ENCODE data around the gene HBG2. TPM values are rescaled to one million over a fixed set of nuclear protein-coding genes. Genes with fewer than 3 reads are reported as not detected.

HBG2 gene
- total and polyA plus RNA-seq, 2 experiments from 2014 or later = not detected

DNA sequence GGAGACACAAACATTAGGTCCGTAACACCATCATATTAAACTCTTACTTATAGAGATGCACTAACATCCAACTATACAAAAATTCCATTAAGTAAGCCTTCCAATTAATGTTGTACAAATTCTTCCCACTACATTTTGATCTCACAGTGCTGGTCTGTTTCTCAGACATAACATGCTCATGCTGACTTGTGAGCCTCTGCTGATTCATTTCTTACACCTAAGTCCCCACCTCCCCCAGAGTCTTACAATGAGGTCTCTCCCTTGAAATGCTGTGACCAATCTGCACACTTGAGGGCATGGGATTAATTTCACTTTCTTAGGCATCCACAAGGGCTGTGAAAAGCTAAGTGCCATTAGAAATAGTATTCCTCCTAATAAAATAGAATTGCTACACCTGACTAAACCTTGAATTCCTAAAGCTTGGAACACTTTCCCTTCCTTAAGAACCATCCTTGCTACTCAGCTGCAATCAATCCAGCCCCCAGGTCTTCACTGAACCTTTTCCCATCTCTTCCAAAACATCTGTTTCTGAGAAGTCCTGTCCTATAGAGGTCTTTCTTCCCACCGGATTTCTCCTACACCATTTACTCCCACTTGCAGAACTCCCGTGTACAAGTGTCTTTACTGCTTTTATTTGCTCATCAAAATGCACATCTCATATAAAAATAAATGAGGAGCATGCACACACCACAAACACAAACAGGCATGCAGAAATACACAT is 6.9 kb downstream of the HBG2 start:
- Mint-ChIP-seq H3K27me3 (ENCODE audit: insufficient read depth, low read depth, poor library complexity) (peaks cover 11% of the 10 kb centered on the region), H3K9me3 (no peaks in the 10 kb centered on the region), H3K27ac (no peak overlapping the region), H3K36me3 (ENCODE audit: low read depth) (no peaks in the 10 kb centered on the region), H3K4me1 (no peaks in the 10 kb centered on the region), H3K4me3 (no peak overlapping the region)
- Histone ChIP-seq H3K9me2 (ENCODE audit: insufficient read depth) (0 out of 2 replicates have a peak, but pooled peaks cover 2% of the 10 kb centered on the region), H4K20me1 (replicated peaks; ENCODE audit: insufficient read depth) (no peaks in the 10 kb centered on the region), H3K4me2 (no peak overlapping the region), H3K4me3 (no peak overlapping the region), H3K27ac (ENCODE audit: low read depth) (no peak overlapping the region), H3K36me3 (ENCODE audit: insufficient read depth) (no peaks in the 10 kb centered on the region), H3K4me1 (ENCODE audit: insufficient read depth) (no peaks in the 10 kb centered on the region), H2AFZ (no peak overlapping the region), H3K79me2 (replicated peaks; ENCODE audit: insufficient read depth) (no peaks in the 10 kb centered on the region), H3F3A (replicated peaks; ENCODE audit: low read depth) (no peaks in the 10 kb centered on the region), H3K27me3 (ENCODE audit: insufficient read depth) (no peaks in the 10 kb centered on the region)
- no peak for DNase-seq (ENCODE audit: low spot score)
- no peak for ATAC-seq
- TF ChIP-seq, protein P1, sequence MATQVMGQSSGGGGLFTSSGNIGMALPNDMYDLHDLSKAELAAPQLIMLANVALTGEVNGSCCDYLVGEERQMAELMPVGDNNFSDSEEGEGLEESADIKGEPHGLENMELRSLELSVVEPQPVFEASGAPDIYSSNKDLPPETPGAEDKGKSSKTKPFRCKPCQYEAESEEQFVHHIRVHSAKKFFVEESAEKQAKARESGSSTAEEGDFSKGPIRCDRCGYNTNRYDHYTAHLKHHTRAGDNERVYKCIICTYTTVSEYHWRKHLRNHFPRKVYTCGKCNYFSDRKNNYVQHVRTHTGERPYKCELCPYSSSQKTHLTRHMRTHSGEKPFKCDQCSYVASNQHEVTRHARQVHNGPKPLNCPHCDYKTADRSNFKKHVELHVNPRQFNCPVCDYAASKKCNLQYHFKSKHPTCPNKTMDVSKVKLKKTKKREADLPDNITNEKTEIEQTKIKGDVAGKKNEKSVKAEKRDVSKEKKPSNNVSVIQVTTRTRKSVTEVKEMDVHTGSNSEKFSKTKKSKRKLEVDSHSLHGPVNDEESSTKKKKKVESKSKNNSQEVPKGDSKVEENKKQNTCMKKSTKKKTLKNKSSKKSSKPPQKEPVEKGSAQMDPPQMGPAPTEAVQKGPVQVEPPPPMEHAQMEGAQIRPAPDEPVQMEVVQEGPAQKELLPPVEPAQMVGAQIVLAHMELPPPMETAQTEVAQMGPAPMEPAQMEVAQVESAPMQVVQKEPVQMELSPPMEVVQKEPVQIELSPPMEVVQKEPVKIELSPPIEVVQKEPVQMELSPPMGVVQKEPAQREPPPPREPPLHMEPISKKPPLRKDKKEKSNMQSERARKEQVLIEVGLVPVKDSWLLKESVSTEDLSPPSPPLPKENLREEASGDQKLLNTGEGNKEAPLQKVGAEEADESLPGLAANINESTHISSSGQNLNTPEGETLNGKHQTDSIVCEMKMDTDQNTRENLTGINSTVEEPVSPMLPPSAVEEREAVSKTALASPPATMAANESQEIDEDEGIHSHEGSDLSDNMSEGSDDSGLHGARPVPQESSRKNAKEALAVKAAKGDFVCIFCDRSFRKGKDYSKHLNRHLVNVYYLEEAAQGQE (IDR thresholded peaks at IDR 0.05; ENCODE audit: unreplicated experiment) = no peak
- TF ChIP-seq, protein P2, sequence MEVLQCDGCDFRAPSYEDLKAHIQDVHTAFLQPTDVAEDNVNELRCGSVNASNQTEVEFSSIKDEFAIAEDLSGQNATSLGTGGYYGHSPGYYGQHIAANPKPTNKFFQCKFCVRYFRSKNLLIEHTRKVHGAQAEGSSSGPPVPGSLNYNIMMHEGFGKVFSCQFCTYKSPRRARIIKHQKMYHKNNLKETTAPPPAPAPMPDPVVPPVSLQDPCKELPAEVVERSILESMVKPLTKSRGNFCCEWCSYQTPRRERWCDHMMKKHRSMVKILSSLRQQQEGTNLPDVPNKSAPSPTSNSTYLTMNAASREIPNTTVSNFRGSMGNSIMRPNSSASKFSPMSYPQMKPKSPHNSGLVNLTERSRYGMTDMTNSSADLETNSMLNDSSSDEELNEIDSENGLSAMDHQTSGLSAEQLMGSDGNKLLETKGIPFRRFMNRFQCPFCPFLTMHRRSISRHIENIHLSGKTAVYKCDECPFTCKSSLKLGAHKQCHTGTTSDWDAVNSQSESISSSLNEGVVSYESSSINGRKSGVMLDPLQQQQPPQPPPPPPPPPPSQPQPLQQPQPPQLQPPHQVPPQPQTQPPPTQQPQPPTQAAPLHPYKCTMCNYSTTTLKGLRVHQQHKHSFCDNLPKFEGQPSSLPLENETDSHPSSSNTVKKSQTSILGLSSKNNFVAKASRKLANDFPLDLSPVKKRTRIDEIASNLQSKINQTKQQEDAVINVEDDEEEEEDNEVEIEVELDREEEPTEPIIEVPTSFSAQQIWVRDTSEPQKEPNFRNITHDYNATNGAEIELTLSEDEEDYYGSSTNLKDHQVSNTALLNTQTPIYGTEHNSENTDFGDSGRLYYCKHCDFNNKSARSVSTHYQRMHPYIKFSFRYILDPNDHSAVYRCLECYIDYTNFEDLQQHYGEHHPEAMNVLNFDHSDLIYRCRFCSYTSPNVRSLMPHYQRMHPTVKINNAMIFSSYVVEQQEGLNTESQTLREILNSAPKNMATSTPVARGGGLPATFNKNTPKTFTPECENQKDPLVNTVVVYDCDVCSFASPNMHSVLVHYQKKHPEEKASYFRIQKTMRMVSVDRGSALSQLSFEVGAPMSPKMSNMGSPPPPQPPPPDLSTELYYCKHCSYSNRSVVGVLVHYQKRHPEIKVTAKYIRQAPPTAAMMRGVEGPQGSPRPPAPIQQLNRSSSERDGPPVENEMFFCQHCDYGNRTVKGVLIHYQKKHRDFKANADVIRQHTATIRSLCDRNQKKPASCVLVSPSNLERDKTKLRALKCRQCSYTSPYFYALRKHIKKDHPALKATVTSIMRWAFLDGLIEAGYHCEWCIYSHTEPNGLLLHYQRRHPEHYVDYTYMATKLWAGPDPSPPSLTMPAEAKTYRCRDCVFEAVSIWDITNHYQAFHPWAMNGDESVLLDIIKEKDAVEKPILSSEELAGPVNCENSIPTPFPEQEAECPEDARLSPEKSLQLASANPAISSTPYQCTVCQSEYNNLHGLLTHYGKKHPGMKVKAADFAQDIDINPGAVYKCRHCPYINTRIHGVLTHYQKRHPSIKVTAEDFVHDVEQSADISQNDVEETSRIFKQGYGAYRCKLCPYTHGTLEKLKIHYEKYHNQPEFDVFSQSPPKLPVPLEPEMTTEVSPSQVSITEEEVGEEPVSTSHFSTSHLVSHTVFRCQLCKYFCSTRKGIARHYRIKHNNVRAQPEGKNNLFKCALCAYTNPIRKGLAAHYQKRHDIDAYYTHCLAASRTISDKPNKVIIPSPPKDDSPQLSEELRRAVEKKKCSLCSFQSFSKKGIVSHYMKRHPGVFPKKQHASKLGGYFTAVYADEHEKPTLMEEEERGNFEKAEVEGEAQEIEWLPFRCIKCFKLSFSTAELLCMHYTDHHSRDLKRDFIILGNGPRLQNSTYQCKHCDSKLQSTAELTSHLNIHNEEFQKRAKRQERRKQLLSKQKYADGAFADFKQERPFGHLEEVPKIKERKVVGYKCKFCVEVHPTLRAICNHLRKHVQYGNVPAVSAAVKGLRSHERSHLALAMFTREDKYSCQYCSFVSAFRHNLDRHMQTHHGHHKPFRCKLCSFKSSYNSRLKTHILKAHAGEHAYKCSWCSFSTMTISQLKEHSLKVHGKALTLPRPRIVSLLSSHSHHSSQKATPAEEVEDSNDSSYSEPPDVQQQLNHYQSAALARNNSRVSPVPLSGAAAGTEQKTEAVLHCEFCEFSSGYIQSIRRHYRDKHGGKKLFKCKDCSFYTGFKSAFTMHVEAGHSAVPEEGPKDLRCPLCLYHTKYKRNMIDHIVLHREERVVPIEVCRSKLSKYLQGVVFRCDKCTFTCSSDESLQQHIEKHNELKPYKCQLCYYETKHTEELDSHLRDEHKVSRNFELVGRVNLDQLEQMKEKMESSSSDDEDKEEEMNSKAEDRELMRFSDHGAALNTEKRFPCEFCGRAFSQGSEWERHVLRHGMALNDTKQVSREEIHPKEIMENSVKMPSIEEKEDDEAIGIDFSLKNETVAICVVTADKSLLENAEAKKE (CRISPR knock-in tag; IDR thresholded peaks at IDR 0.05) = no peak
- TF ChIP-seq, protein P3, sequence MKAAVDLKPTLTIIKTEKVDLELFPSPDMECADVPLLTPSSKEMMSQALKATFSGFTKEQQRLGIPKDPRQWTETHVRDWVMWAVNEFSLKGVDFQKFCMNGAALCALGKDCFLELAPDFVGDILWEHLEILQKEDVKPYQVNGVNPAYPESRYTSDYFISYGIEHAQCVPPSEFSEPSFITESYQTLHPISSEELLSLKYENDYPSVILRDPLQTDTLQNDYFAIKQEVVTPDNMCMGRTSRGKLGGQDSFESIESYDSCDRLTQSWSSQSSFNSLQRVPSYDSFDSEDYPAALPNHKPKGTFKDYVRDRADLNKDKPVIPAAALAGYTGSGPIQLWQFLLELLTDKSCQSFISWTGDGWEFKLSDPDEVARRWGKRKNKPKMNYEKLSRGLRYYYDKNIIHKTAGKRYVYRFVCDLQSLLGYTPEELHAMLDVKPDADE (IDR thresholded peaks at IDR 0.05) = no peak
- TF ChIP-seq NANOG (IDR thresholded peaks at IDR 0.05; ENCODE audit: borderline replicate concordance) (no peak), ZNF331 (CRISPR knock-in tag; IDR thresholded peaks at IDR 0.05; ENCODE audit: low read depth) (no peak), JUNB (IDR thresholded peaks at IDR 0.05; ENCODE audit: unreplicated experiment) (no peak), EZH2 (IDR thresholded peaks at IDR 0.05; ENCODE audit: low read depth, unreplicated experiment) (no peak), ZNF114 (CRISPR knock-in tag; IDR thresholded peaks at IDR 0.05) (no peak), CREB1 (CRISPR knock-in tag; IDR thresholded peaks at IDR 0.05; ENCODE audit: low read depth) (no peak), POLR2AphosphoS5 (IDR thresholded peaks at IDR 0.05; ENCODE audit: low read depth) (no peak), EZH2phosphoT487 (IDR thresholded peaks at IDR 0.05; ENCODE audit: unreplicated experiment) (no peak), STAT1 (IDR thresholded peaks at IDR 0.05; ENCODE audit: unreplicated experiment) (no peak)
- TF ChIP-seq, protein P4, sequence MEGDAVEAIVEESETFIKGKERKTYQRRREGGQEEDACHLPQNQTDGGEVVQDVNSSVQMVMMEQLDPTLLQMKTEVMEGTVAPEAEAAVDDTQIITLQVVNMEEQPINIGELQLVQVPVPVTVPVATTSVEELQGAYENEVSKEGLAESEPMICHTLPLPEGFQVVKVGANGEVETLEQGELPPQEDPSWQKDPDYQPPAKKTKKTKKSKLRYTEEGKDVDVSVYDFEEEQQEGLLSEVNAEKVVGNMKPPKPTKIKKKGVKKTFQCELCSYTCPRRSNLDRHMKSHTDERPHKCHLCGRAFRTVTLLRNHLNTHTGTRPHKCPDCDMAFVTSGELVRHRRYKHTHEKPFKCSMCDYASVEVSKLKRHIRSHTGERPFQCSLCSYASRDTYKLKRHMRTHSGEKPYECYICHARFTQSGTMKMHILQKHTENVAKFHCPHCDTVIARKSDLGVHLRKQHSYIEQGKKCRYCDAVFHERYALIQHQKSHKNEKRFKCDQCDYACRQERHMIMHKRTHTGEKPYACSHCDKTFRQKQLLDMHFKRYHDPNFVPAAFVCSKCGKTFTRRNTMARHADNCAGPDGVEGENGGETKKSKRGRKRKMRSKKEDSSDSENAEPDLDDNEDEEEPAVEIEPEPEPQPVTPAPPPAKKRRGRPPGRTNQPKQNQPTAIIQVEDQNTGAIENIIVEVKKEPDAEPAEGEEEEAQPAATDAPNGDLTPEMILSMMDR (conservative IDR thresholded peaks at IDR 0.05; ENCODE audit: low read depth in 2 of 2) = no peak

Data from GM23338 (cell line).